BJ (cell line): ENCODE data around the gene KPNA3. TPM values are rescaled to one million over a fixed set of nuclear protein-coding genes. Genes with fewer than 3 reads are reported as not detected.

ENCODE experiments used
- CTCF ChIA-PET: fragments of 350-600 bp; formaldehyde crosslinking; extraction: SDS; loops from one replicate; lab custom pipeline; 2021; ENCODE audit warnings: antibody characterized with exemption, inconsistent platforms; lab: Yijun Ruan, JAX
- POLR2A ChIA-PET: fragments of 300-600 bp; sonication (Branson Sonifier 250); formaldehyde crosslinking; extraction: SDS; loops from one replicate; lab custom pipeline; 2021; ENCODE audit warnings: antibody characterized with exemption; lab: Charles Lee
- DNase-seq: peaks from one replicate; pipeline ENCODE4 v3.0.0-alpha.2; 2011; ENCODE audit warnings: low read depth
- H3K27me3 ChIP-seq: 2 replicates; pipeline ENCODE4 v1.6.0; 2011; ENCODE audit warnings: low read length; ENCODE audit not compliant: control insufficient read depth, insufficient read depth
- H3K36me3 ChIP-seq: 2 replicates; pipeline ENCODE4 v1.5.1; 2011; ENCODE audit warnings: low read length; ENCODE audit not compliant: control insufficient read depth, insufficient read depth
- H3K4me3 ChIP-seq: 2 replicates; pipeline ENCODE4 v1.5.1; 2011; ENCODE audit warnings: low read depth, mild to moderate bottlenecking, control low read depth, low read length
- polyA plus RNA-seq: library from polyadenylated mRNA; depleted of rRNA; stranded (reverse); fragments of >200 nt; gene quantifications from 2 replicates; pipeline ENCODE4 v1.2.3, GENCODE V29; 2011
- TF ChIP-seq, protein P1 (sequence below): IDR thresholded peaks from 2 replicates; pipeline ENCODE4 v1.5.1; 2011; ENCODE audit warnings: low read depth, mild to moderate bottlenecking, control low read depth, inconsistent platforms, low read length, moderate library complexity; ENCODE audit not compliant: insufficient read depth

Gene KPNA3
- polyA plus RNA-seq, 1 experiment, result 14.9 TPM

GRCh38 chr13:49664606-49665005, 127.9 kb downstream of the KPNA3 start:
- POLR2A ChIA-PET, result no interaction called here
- no peak for DNase-seq
- CTCF ChIA-PET, result no interaction called here
- Histone ChIP-seq H3K36me3 (peaks cover 3% of the 10 kb centered on the region; the same call in 1 of the 2 replicates), H3K4me3 (no peak overlapping the region), H3K27me3 (no peaks in the 10 kb centered on the region)
- TF ChIP-seq, protein P1, sequence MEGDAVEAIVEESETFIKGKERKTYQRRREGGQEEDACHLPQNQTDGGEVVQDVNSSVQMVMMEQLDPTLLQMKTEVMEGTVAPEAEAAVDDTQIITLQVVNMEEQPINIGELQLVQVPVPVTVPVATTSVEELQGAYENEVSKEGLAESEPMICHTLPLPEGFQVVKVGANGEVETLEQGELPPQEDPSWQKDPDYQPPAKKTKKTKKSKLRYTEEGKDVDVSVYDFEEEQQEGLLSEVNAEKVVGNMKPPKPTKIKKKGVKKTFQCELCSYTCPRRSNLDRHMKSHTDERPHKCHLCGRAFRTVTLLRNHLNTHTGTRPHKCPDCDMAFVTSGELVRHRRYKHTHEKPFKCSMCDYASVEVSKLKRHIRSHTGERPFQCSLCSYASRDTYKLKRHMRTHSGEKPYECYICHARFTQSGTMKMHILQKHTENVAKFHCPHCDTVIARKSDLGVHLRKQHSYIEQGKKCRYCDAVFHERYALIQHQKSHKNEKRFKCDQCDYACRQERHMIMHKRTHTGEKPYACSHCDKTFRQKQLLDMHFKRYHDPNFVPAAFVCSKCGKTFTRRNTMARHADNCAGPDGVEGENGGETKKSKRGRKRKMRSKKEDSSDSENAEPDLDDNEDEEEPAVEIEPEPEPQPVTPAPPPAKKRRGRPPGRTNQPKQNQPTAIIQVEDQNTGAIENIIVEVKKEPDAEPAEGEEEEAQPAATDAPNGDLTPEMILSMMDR, result no peak

DNA sequence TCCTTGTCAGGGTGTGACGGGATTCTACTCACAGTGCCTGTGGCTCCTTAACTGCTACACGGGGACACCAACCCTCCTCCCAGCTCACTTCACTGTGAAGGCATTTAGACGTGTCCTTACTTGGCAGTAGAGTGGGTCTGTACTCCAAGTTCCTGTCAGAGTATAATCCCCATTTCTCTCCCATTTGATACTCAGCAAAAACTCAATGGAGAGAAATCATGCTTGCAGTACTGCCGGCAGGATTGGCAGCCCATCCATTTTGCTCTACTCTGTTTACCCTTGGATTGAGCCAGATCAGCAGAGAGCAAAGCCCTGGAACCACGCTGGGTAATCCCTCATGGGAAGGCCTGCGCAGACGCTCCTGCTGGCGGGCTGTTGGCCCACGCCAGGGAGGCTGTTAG, 135.2 kb downstream of the KPNA3 start:
- ChIA-PET POLR2A (no interaction called here), CTCF (interaction anchor here (0.7 kb wide), 1 partner anchor 23 kb away, joined by 4 read pairs; no protein-coding TSS in a partner anchor)

GRCh38 chr13:49655906-49656305, 136.6 kb downstream of the KPNA3 start:
- Histone ChIP-seq H3K4me3 (no peak overlapping the region), H3K27me3 (no peaks in the 10 kb centered on the region), H3K36me3 (no peaks in the 10 kb centered on the region)
- CTCF ChIA-PET, result no interaction called here
- DNase-seq, result no peak
- POLR2A ChIA-PET, result no interaction called here
- TF ChIP-seq, protein P1, result no peak

More for the DNA sequence above, 135.2 kb downstream of the KPNA3 start:
- TF ChIP-seq, protein P1, result no peak
- DNase-seq, result no peak
- no peak overlapping the region for H3K4me3 ChIP-seq
- H3K27me3 ChIP-seq, result no peaks in the 10 kb centered on the region
- H3K36me3 ChIP-seq, result no peaks in the 10 kb centered on the region

GRCh38 chr13:49654011-49654410, 138.5 kb downstream of the KPNA3 start:
- CTCF ChIA-PET, result interaction anchor here (0.7 to 1.3 kb wide), 2 partner anchors 14 to 16 kb away, joined by 3 read pairs; no protein-coding TSS in a partner anchor
- Histone ChIP-seq H3K27me3 (no peaks in the 10 kb centered on the region), H3K36me3 (no peaks in the 10 kb centered on the region), H3K4me3 (no peak overlapping the region)
- no peak for DNase-seq
- TF ChIP-seq, protein P1, result no peak
- POLR2A ChIA-PET, result no interaction called here

DNA sequence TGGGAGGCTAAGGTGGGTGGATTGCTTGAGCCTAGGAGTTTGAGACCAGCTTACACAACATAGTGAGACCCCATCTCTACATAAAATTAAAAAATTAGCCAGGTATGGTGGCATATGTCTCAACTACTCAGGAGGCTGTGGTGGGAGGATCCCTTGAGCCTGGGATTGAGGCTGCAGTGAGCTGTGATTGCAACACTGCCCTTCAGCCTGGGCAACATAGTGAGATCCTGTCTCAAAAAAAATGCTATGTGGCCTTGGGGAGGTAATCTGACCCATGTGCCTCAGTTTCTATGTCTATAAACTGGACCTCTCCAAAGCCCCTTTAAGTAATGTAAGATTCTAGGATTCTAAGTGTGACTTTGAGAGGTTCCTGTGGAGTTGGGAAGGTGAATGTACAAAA, 139.0 kb downstream of the KPNA3 start:
- CTCF ChIA-PET, result interaction anchor here (0.7 to 1.3 kb wide), 2 partner anchors 14 to 16 kb away, joined by 3 read pairs; no protein-coding TSS in a partner anchor
- no peaks in the 10 kb centered on the region for H3K36me3 ChIP-seq
- DNase-seq, result no peak

More for the DNA sequence above, 139.0 kb downstream of the KPNA3 start:
- Histone ChIP-seq H3K4me3 (no peak overlapping the region), H3K27me3 (no peaks in the 10 kb centered on the region)
- TF ChIP-seq, protein P1, result no peak
- POLR2A ChIA-PET, result no interaction called here
